Spleen (tissue), 11 donors: Measurements from ENCODE around the gene ACP6. TPM values are rescaled to one million over a fixed set of nuclear protein-coding genes. Genes with fewer than 3 reads are reported as not detected.
"Not testable (repeated sequence)": the region's sequence is repeated elsewhere in the genome, so short reads cannot be mapped to it uniquely, and the experiment has no call there.

Experiments used
- DNase-seq: peaks from one replicate; pipeline ENCODE4 v3.0.0-alpha.2; 2020
- H3K27ac ChIP-seq, 8 donors: fragments of 200-600 bp; sonication (generic) in 7 of 8; 1 replicate in 4 of 8; 2 replicates in 4 of 8; pipeline versions ENCODE4 v1.5.0 to v1.8.0; 2016 to 2021; ENCODE audit warnings: inconsistent platforms in 4 of 8, mild to moderate bottlenecking in 4 of 8, moderate library complexity in 1 of 8
- H3K27me3 ChIP-seq, 7 donors: fragments of 200-600 bp; sonication (generic) in 6 of 7; replicated peaks in 1 of 7; 1 replicate in 4 of 7; 2 replicates in 3 of 7; pipeline versions ENCODE4 v1.5.0 to v1.8.0; 2016 to 2021; ENCODE audit warnings: inconsistent platforms in 3 of 7, mild to moderate bottlenecking in 1 of 7
- H3K36me3 ChIP-seq, 6 donors: fragments of 200-600 bp; sonication (generic) in 5 of 6; 1 replicate in 4 of 6; 2 replicates in 2 of 6; pipeline versions ENCODE4 v1.5.0 to v1.8.0; 2016 to 2021; ENCODE audit warnings: inconsistent platforms in 2 of 6
- H3K4me1 ChIP-seq, 6 donors: fragments of 200-600 bp; sonication (generic) in 5 of 6; 1 replicate in 3 of 6; 2 replicates in 3 of 6; pipeline versions ENCODE4 v1.5.0 to v1.8.0; 2016 to 2021; ENCODE audit warnings: inconsistent platforms in 3 of 6
- H3K4me3 ChIP-seq, 8 donors: fragments of 200-600 bp; sonication (generic) in 7 of 8; 1 replicate in 4 of 8; 2 replicates in 4 of 8; pipeline versions ENCODE4 v1.5.0 to v1.8.0; 2016 to 2021; ENCODE audit warnings: inconsistent platforms in 4 of 8, mild to moderate bottlenecking in 4 of 8, moderate library complexity in 2 of 8
- H3K9me3 ChIP-seq, 8 donors: fragments of 200-600 bp; sonication (generic) in 7 of 8; 1 replicate in 4 of 8; 2 replicates in 4 of 8; pipeline versions ENCODE4 v1.5.0 to v1.8.0; 2016 to 2021; ENCODE audit warnings: inconsistent platforms in 4 of 8
- CTCF ChIP-seq, 11 experiments: fragments of 200-600 bp in 7 of 11; fragments of 450-650 bp in 4 of 11; sonication (generic) in 4 of 11; IDR thresholded peaks in 8 of 11; conservative IDR thresholded peaks in 3 of 11; 1 replicate in 7 of 11; 2 replicates in 4 of 11; pipeline versions ENCODE4 v1.4.0 to v1.8.0; 2016 to 2021; ENCODE audit warnings: antibody characterized with exemption in 11 of 11, inconsistent platforms in 4 of 11, mild to moderate bottlenecking in 1 of 11
- POLR2A ChIP-seq, 3 donors: fragments of 450-650 bp; IDR thresholded peaks; one replicate each; pipeline ENCODE4 v1.5.1; 2017; ENCODE audit warnings: antibody characterized with exemption in 3 of 3, mild to moderate bottlenecking in 1 of 3
- POLR2AphosphoS5 ChIP-seq, 3 donors: sonication (generic); formaldehyde crosslinking; IDR thresholded peaks; one replicate each; pipeline ENCODE4 v1.5.1; 2017; ENCODE audit warnings: antibody characterized with exemption in 3 of 3
- WGBS, 5 donors: extraction: QIAGEN DNeasy Blood & Tissue Kit in 3 of 5; methylation state at CpG; one replicate each; pipeline versions ENCODE4 v1.1.5 to v1.1.7; 2013 to 2018; 5-methylcytosine and 5-hydroxymethylcytosine counted together
- intact Hi-C: fragments of 100-400 bp; cut with DNase I; formaldehyde crosslinking; loops from one replicate; pipeline ENCODE4 v1.15.0; 2023; ENCODE audit warnings: low total_unique reads
- polyA plus RNA-seq, 3 donors: library from polyadenylated mRNA; stranded (reverse); fragments of 200-250 nt; gene quantifications; one replicate each; pipeline ENCODE4 v1.2.1, GENCODE V29; 2013
- total RNA-seq, 7 donors: library from RNA; depleted of rRNA in 3 of 7; stranded (reverse); fragments of >200 nt in 3 of 7; fragmentation: NEBNext Ultra II Directional in 4 of 7; extraction: Animal tissue kit (Norgen Biotek cat#: 25700) in 4 of 7; gene quantifications; one replicate each; pipeline versions ENCODE4 v1.1.0 to v1.2.1, GENCODE V29; 2016 to 2021
- donor health status: healthy with polysubstance abuse.
- donor health status: DM: no; HTN: no; CAD: no; lungs with moderate emphysema.
- donor health status: DM: no; HTN: no; CAD: no.
- donor health status: Bipolar disorder and iron deficiency.
- donor health status: healthy.
- donor health status: DM: no; HTN: no; CAD: no.
- donor health status: DM: yes; HTN: yes; CAD: no.

The ACP6 gene
- total and polyA plus RNA-seq, 10 donors = 7.1 to 18.8 (median 9.3) TPM

DNA sequence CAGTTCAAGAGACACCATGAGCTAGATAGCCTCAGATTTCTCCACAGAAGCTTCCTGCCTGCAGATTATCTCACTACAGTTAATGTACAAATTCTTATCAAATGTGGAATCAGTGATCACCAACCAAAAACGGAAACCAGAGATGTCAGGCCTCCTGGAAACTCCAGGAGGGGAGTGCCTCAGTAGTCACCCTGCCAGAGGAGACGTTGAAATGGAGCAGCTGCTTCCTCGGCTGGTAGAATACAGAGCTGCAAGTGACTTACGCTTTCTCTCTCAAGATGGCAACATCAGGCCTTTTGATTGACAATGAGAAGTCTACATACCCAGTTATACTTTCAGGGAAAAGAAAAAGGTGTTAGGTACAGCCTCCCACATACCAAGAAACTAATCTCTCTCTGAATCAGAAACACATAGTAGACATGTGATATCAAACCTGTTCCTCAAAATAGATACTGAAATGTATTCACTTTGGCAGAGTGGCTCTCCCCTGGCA is 52.2 kb downstream of the ACP6 start:
- TF ChIP-seq CTCF (IDR thresholded peaks at IDR 0.05 in 8 of 11, conservative IDR thresholded peaks at IDR 0.05 in 3 of 11) (no peak), POLR2A (IDR thresholded peaks at IDR 0.05) (no peak)
- peak overlapping the region in 1 of 8 donors; percentile 3 for H3K27ac ChIP-seq
- H3K4me3 ChIP-seq = no peak overlapping the region
- H3K4me1 ChIP-seq = no peaks in the 10 kb centered on the region
- H3K9me3 ChIP-seq = no peaks in the 10 kb centered on the region
- peaks cover 0 to 86% (median 37%) of the 10 kb centered on the region in 6 donors for H3K36me3 ChIP-seq
- 37 to 58% (median 49%) methylated on average over 4 of the region's 4 CpGs for WGBS, 5 donors
- DNase-seq = no peak
- no peaks in the 10 kb centered on the region for H3K27me3 ChIP-seq
- intact Hi-C loops = no loop called here

- WGBS, 5 donors = 93 to 99% (median 96%) methylated on average over 4 of the region's 4 CpGs
- H3K36me3 ChIP-seq = peaks cover 0 to 91% (median 44%) of the 10 kb centered on the region in 6 donors
- DNase-seq, H3K4me3 ChIP-seq, H3K4me1 ChIP-seq, H3K27me3 ChIP-seq, H3K9me3 ChIP-seq, intact Hi-C loops, H3K27ac ChIP-seq: not testable (repeated sequence)
Observed at GRCh38 chr1:147614966-147615365, 55.4 kb downstream of the ACP6 start.

DNA sequence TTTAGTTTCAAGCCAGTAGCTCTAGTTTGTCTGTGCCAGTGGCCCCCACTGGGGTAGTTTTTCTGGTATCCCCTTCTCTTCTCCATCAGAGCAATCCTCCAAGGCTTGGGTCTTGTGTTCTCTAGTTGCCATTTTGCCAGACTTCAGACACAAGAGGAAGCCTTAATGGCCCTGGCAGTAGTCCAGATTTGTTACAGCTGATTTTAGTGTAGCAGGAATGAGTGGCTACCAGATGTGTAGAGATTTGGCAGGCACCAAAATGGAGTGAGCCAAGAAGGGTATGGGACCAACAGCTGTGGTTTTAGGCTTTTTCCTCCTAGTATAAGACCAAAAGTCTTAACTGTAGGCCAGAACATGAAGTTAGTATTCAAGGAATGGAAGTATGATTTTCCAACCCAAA is 56.8 kb downstream of the ACP6 start:
- DNase-seq = no peak
- Histone ChIP-seq H3K4me3 (no peak overlapping the region), H3K36me3 (peaks cover 0 to 80% (median 34%) of the 10 kb centered on the region in 6 donors), H3K27me3 (no peaks in the 10 kb centered on the region), H3K9me3 (no peaks in the 10 kb centered on the region), H3K4me1 (no peaks in the 10 kb centered on the region), H3K27ac (no peak overlapping the region)
- intact Hi-C loops = no loop called here
- no peak for TF ChIP-seq CTCF (IDR thresholded peaks at IDR 0.05 in 8 of 11, conservative IDR thresholded peaks at IDR 0.05 in 3 of 11)
- no peak for TF ChIP-seq POLR2AphosphoS5 (IDR thresholded peaks at IDR 0.05)
- TF ChIP-seq POLR2A (IDR thresholded peaks at IDR 0.05) = no peak

DNA sequence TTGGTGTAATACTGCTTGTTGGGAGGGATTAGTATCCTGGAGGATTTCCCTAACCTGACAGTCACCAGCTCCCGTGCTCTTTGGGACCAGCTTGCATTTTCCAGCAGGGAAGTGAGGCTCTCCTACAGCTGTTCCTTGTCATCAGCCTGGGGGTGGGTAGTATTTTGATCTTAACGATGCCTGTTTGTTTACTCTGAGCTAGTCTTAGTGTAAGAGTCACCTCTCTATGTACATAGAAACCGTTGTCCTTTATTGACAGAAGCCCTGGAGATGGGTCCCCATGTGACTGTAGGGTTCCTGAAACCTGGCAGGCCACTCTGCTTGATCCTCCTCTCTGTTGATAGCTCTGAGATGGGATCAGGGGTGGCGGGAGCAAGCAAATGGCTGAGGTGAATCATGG is 58.0 kb downstream of the ACP6 start:
- TF ChIP-seq CTCF (IDR thresholded peaks at IDR 0.05 in 8 of 11, conservative IDR thresholded peaks at IDR 0.05 in 3 of 11) (no peak), POLR2AphosphoS5 (IDR thresholded peaks at IDR 0.05) (no peak), POLR2A (IDR thresholded peaks at IDR 0.05) (no peak)
- Histone ChIP-seq H3K36me3 (peaks cover 0 to 72% (median 29%) of the 10 kb centered on the region in 6 donors), H3K9me3 (no peaks in the 10 kb centered on the region), H3K4me3 (no peak overlapping the region), H3K4me1 (no peaks in the 10 kb centered on the region), H3K27me3 (no peaks in the 10 kb centered on the region), H3K27ac (no peak overlapping the region)
- DNase-seq = no peak
- intact Hi-C loops = no loop called here
- 85 to 93% (median 91%) methylated on average over 4 of the region's 4 CpGs for WGBS, 5 donors

DNA sequence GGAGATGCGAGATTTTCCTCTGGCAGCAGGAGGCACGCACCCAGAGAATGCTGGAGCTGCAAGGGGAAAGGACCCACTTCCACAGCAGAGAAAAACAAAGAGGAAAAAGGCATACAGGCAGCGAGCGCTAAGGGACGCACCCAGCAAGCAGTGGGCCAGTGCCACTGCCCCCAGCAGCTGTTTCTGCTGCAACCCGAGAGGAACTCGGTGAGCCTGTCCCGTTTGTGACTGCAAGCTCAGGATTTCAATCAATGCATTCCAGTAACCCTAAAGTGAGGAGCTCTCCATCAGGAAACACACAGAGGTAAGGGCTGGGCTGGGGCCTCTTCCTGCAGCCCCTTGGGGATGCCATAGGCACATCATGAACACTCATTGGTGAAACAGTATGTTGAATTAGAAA is 58.7 kb downstream of the ACP6 start:
- intact Hi-C loops = no loop called here
- Histone ChIP-seq H3K4me1 (no peaks in the 10 kb centered on the region), H3K27ac (peak overlapping the region in 1 of 8 donors; percentile 17), H3K4me3 (no peak overlapping the region), H3K27me3 (no peaks in the 10 kb centered on the region), H3K36me3 (peaks cover 0 to 72% (median 27%) of the 10 kb centered on the region in 6 donors), H3K9me3 (no peaks in the 10 kb centered on the region)
- WGBS, 5 donors = 91 to 95% (median 93%) methylated on average over 8 of the region's 8 CpGs
- TF ChIP-seq CTCF (IDR thresholded peaks at IDR 0.05 in 8 of 11, conservative IDR thresholded peaks at IDR 0.05 in 3 of 11) (no peak), POLR2A (IDR thresholded peaks at IDR 0.05) (no peak)
- no peak for DNase-seq
